ENCODE data around the gene SLC38A7. TPM values are rescaled to one million over a fixed set of nuclear protein-coding genes. Genes with fewer than 3 reads are reported as not detected.

The SLC38A7 gene
- total and polyA plus RNA-seq, 2 experiments from 2014 or later, result 13.9 to 27.8 TPM

GRCh38 chr16:58655215-58655596, 29.4 kb downstream of the SLC38A7 start:
- Mint-ChIP-seq H3K4me3 (no peak overlapping the region), H3K27ac (no peak overlapping the region), H3K36me3 (ENCODE audit: low read depth) (no peaks in the 10 kb centered on the region), H3K27me3 (ENCODE audit: insufficient read depth, low read depth, poor library complexity) (no peaks in the 10 kb centered on the region), H3K9me3 (no peaks in the 10 kb centered on the region), H3K4me1 (peaks cover 5% of the 10 kb centered on the region; the same call in 2 of the 3 replicates)
- Histone ChIP-seq H4K20me1 (replicated peaks; ENCODE audit: insufficient read depth) (no peaks in the 10 kb centered on the region), H3F3A (replicated peaks; ENCODE audit: low read depth) (no peaks in the 10 kb centered on the region), H3K27me3 (ENCODE audit: insufficient read depth) (no peaks in the 10 kb centered on the region; the same call in 1 of the 2 replicates), H2AFZ (peak overlapping the region; percentile 32; the same call in 1 of the 2 replicates), H3K4me3 (no peak overlapping the region), H3K27ac (ENCODE audit: low read depth) (no peak overlapping the region), H3K36me3 (ENCODE audit: insufficient read depth) (no peaks in the 10 kb centered on the region), H3K79me2 (replicated peaks; ENCODE audit: insufficient read depth) (no peaks in the 10 kb centered on the region), H3K4me2 (no peak overlapping the region), H3K4me1 (ENCODE audit: insufficient read depth) (0 out of 2 replicates have a peak, but pooled peaks cover 5% of the 10 kb centered on the region), H3K9me2 (ENCODE audit: insufficient read depth) (no peaks in the 10 kb centered on the region)
- TF ChIP-seq EZH2 (IDR thresholded peaks at IDR 0.05; ENCODE audit: low read depth, unreplicated experiment) (no peak), ZNF331 (CRISPR knock-in tag; IDR thresholded peaks at IDR 0.05; ENCODE audit: low read depth) (no peak), REST (IDR thresholded peaks at IDR 0.05; ENCODE audit: unreplicated experiment) (no peak), JUNB (IDR thresholded peaks at IDR 0.05; ENCODE audit: unreplicated experiment) (no peak), POLR2AphosphoS5 (IDR thresholded peaks at IDR 0.05; ENCODE audit: low read depth) (no peak), EZH2phosphoT487 (IDR thresholded peaks at IDR 0.05; ENCODE audit: unreplicated experiment) (no peak), ZNF114 (CRISPR knock-in tag; IDR thresholded peaks at IDR 0.05) (no peak), CREB1 (CRISPR knock-in tag; IDR thresholded peaks at IDR 0.05; ENCODE audit: low read depth) (no peak), NANOG (IDR thresholded peaks at IDR 0.05; ENCODE audit: borderline replicate concordance) (no peak), STAT1 (IDR thresholded peaks at IDR 0.05; ENCODE audit: unreplicated experiment) (no peak), CTCF (conservative IDR thresholded peaks at IDR 0.05; ENCODE audit: low read depth in 2 of 2) (no peak), ZNF462 (CRISPR knock-in tag; IDR thresholded peaks at IDR 0.05) (no peak), ETS1 (IDR thresholded peaks at IDR 0.05) (no peak)
- ATAC-seq (no peak), DNase-seq (ENCODE audit: low spot score) (no peak)
